GM23338 (cell line): Measurements from ENCODE around the gene CAP1.
A peak's percentile ranks its signal among the peaks of the same experiment; 100 is the strongest.

Experiments used
- CREB1 ChIP-seq: fragments of 250-450 bp; sonication (Bioruptor Pico); IDR thresholded peaks from 2 replicates; pipeline ENCODE4 v1.5.0; 2020; ENCODE audit warnings: low read depth, mild to moderate bottlenecking, moderate library complexity
- CTCF ChIP-seq, 2 experiments: fragments of 200-600 bp in 1 of 2; sonication (generic) in 1 of 2; conservative IDR thresholded peaks; 2 replicates each; pipeline versions ENCODE4 v1.5.1 to v1.6.1; 2016 to 2017; ENCODE audit warnings: antibody characterized with exemption in 2 of 2, low read depth in 2 of 2, mild to moderate bottlenecking in 2 of 2, moderate library complexity in 1 of 2
- ETS1 ChIP-seq: IDR thresholded peaks from 2 replicates; pipeline ENCODE4 v1.6.1; 2016; ENCODE audit warnings: antibody characterized with exemption
- EZH2 ChIP-seq: fragments of 200-600 bp; sonication (generic); IDR thresholded peaks from one replicate; pipeline ENCODE4 v1.8.0; 2017; ENCODE audit warnings: antibody characterized with exemption, mild to moderate bottlenecking, low read depth; ENCODE audit not compliant: unreplicated experiment
- EZH2phosphoT487 ChIP-seq: fragments of 200-600 bp; sonication (generic); IDR thresholded peaks from one replicate; pipeline ENCODE4 v1.8.1; 2018; ENCODE audit warnings: antibody characterized with exemption; ENCODE audit not compliant: unreplicated experiment
- JUNB ChIP-seq: IDR thresholded peaks from one replicate; pipeline ENCODE4 v1.6.1; 2016; ENCODE audit warnings: antibody characterized with exemption; ENCODE audit not compliant: unreplicated experiment
- POLR2AphosphoS5 ChIP-seq: IDR thresholded peaks from 2 replicates; pipeline ENCODE4 v1.6.1; 2016; ENCODE audit warnings: antibody characterized with exemption, low read depth
- REST ChIP-seq: IDR thresholded peaks from one replicate; pipeline ENCODE4 v1.6.1; 2018; ENCODE audit warnings: antibody characterized with exemption; ENCODE audit not compliant: unreplicated experiment
- STAT1 ChIP-seq: IDR thresholded peaks from one replicate; pipeline ENCODE4 v1.6.1; 2016; ENCODE audit warnings: antibody characterized with exemption; ENCODE audit not compliant: unreplicated experiment
- ZNF331 ChIP-seq: fragments of 250-450 bp; sonication (Bioruptor Pico); IDR thresholded peaks from 2 replicates; pipeline ENCODE4 v1.5.0; 2020; ENCODE audit warnings: low read depth, mild to moderate bottlenecking, moderate library complexity

- TF ChIP-seq CTCF (conservative IDR thresholded peaks at IDR 0.05; ENCODE audit: low read depth in 2 of 2): peak; percentile 28 to 45; a peak in 3 of 4 replicates
- 0 out of 2 replicates have a peak, but pooled peaks have one; percentile 6 for TF ChIP-seq CREB1 (CRISPR knock-in tag)
- TF ChIP-seq POLR2AphosphoS5: no peak
- TF ChIP-seq ETS1: no peak
- TF ChIP-seq ZNF331 (CRISPR knock-in tag): no peak
- TF ChIP-seq EZH2: no peak
- no peak for TF ChIP-seq STAT1
- TF ChIP-seq REST: no peak
- no peak for TF ChIP-seq EZH2phosphoT487
- no peak for TF ChIP-seq JUNB
Measured at GRCh38 chr1:40059338-40059959, 18.9 kb downstream of the CAP1 start.
